Mammary epithelial cell (primary cell): ENCODE results near the gene GGA2.

Experiments used
- EZH2 ChIP-seq: IDR thresholded peaks from 2 replicates; pipeline ENCODE4 v1.6.1; 2012; ENCODE audit warnings: low read length, inconsistent platforms, borderline replicate concordance
- TF ChIP-seq, protein P1 (sequence below), 2 donors: IDR thresholded peaks in 1 of 2; conservative IDR thresholded peaks in 1 of 2; 2 replicates each; pipeline ENCODE4 v1.5.1; 2011 to 2012; ENCODE audit warnings: inconsistent platforms in 2 of 2, low read length in 2 of 2, mild to moderate bottlenecking in 2 of 2, control low read depth in 1 of 2, low read depth in 1 of 2; ENCODE audit not compliant: insufficient read depth in 1 of 2; ENCODE audit errors: extremely low read depth in 1 of 2

DNA sequence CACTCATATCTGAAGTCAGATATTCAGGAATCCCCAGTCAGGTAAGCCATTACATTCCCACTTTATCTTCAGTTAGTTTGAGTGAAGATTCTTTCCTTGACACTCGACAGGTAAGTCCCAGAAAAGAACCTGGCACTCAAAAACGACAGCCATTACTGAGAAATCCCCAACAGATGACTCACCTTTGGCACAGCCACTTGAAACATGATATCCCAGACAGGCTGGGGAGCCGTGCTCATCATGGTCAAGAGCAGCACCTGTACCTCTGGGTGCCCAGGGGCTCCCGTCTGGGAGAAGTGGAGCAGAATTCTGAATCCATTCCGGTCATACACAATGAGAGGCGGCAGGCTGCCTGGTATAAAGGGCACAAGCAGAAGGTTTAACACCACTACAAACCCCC is 40.5 kb downstream of the GGA2 start:
- no peak for TF ChIP-seq EZH2
- TF ChIP-seq, protein P1, sequence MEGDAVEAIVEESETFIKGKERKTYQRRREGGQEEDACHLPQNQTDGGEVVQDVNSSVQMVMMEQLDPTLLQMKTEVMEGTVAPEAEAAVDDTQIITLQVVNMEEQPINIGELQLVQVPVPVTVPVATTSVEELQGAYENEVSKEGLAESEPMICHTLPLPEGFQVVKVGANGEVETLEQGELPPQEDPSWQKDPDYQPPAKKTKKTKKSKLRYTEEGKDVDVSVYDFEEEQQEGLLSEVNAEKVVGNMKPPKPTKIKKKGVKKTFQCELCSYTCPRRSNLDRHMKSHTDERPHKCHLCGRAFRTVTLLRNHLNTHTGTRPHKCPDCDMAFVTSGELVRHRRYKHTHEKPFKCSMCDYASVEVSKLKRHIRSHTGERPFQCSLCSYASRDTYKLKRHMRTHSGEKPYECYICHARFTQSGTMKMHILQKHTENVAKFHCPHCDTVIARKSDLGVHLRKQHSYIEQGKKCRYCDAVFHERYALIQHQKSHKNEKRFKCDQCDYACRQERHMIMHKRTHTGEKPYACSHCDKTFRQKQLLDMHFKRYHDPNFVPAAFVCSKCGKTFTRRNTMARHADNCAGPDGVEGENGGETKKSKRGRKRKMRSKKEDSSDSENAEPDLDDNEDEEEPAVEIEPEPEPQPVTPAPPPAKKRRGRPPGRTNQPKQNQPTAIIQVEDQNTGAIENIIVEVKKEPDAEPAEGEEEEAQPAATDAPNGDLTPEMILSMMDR (conservative IDR thresholded peaks at IDR 0.05 in 1 of 2, IDR thresholded peaks at IDR 0.05 in 1 of 2; ENCODE audit: extremely low read depth in 1 of 2, insufficient read depth in 1 of 2, low read depth in 1 of 2, low read length in 2 of 2): no peak
